H9 (cell line): ENCODE results near the gene RGS6. TPM values are rescaled to one million over a fixed set of nuclear protein-coding genes. Genes with fewer than 3 reads are reported as not detected.

Experiments used
- DNase-seq: peaks from one replicate; pipeline ENCODE4 v3.0.0-alpha.2; 2017
- H2AFZ ChIP-seq: one replicate; pipeline ENCODE4 v1.6.1; 2013; ENCODE audit warnings: mild to moderate bottlenecking, low read length, control low read depth, moderate library complexity
- H2AK5ac ChIP-seq: 2 replicates; pipeline ENCODE4 v1.6.1; 2013; ENCODE audit warnings: low read length, control low read depth, mixed read lengths; ENCODE audit not compliant: insufficient read length
- H2BK120ac ChIP-seq: one replicate; pipeline ENCODE4 v1.6.1; 2013; ENCODE audit warnings: low read depth, mild to moderate bottlenecking, low read length, control low read depth, inconsistent platforms; ENCODE audit not compliant: poor library complexity, severe bottlenecking
- H2BK12ac ChIP-seq: 2 replicates; pipeline ENCODE4 v1.6.1; 2013; ENCODE audit warnings: low read length, control low read depth, mixed read lengths, low read depth; ENCODE audit not compliant: insufficient read length
- H2BK15ac ChIP-seq: 2 replicates; pipeline ENCODE4 v1.6.1; 2013; ENCODE audit warnings: low read depth, low read length, control low read depth
- H2BK20ac ChIP-seq: one replicate; pipeline ENCODE4 v1.6.1; 2013; ENCODE audit warnings: low read depth, mild to moderate bottlenecking, low read length, control low read depth, inconsistent platforms; ENCODE audit not compliant: poor library complexity, severe bottlenecking
- H2BK5ac ChIP-seq: 2 replicates; pipeline ENCODE4 v1.6.1; 2013; ENCODE audit warnings: low read length, control low read depth, mixed read lengths; ENCODE audit not compliant: insufficient read length
- H3K14ac ChIP-seq: 2 replicates; pipeline ENCODE4 v1.6.1; 2013; ENCODE audit warnings: low read length, control low read depth; ENCODE audit not compliant: insufficient read depth
- H3K18ac ChIP-seq: 2 replicates; pipeline ENCODE4 v1.6.1; 2013; ENCODE audit warnings: low read depth, mild to moderate bottlenecking, mixed read lengths, low read length, control low read depth; ENCODE audit not compliant: insufficient read length
- H3K23ac ChIP-seq: 2 replicates; pipeline ENCODE4 v1.6.1; 2013; ENCODE audit warnings: low read length, control low read depth, mixed read lengths, low read depth; ENCODE audit not compliant: insufficient read length
- H3K23me2 ChIP-seq: 2 replicates; pipeline ENCODE4 v1.6.1; 2013; ENCODE audit warnings: low read depth, mild to moderate bottlenecking, mixed read lengths, low read length, control low read depth; ENCODE audit not compliant: insufficient read length, poor library complexity, severe bottlenecking
- H3K27ac ChIP-seq: 2 replicates; pipeline ENCODE4 v1.5.1; 2013; ENCODE audit warnings: low read length, control low read depth, mixed read lengths, low read depth; ENCODE audit not compliant: insufficient read length
- H3K27me3 ChIP-seq: 2 replicates; pipeline ENCODE4 v1.6.1; 2013; ENCODE audit warnings: low read length, control low read depth, inconsistent platforms; ENCODE audit not compliant: insufficient read depth
- H3K4ac ChIP-seq: 2 replicates; pipeline ENCODE4 v1.6.1; 2013; ENCODE audit warnings: low read depth, mild to moderate bottlenecking, control low read depth, inconsistent platforms, low read length, moderate library complexity
- H3K4me1 ChIP-seq: 2 replicates; pipeline ENCODE4 v1.6.1; 2013; ENCODE audit warnings: low read length, control low read depth, inconsistent platforms; ENCODE audit not compliant: insufficient read depth
- H3K4me2 ChIP-seq: 2 replicates; pipeline ENCODE4 v1.6.1; 2013; ENCODE audit warnings: low read length, control low read depth, mixed read lengths; ENCODE audit not compliant: insufficient read length, insufficient read depth
- H3K56ac ChIP-seq: 2 replicates; pipeline ENCODE4 v1.6.1; 2013; ENCODE audit warnings: low read depth, mild to moderate bottlenecking, mixed read lengths, low read length, control low read depth; ENCODE audit not compliant: insufficient read length
- H3K79me1 ChIP-seq: 2 replicates; pipeline ENCODE4 v1.6.1; 2013; ENCODE audit warnings: low read depth, mild to moderate bottlenecking, moderate library complexity, low read length, control low read depth, inconsistent platforms; ENCODE audit not compliant: insufficient read depth, poor library complexity, severe bottlenecking
- H3K79me2 ChIP-seq: 2 replicates; pipeline ENCODE4 v1.6.1; 2013; ENCODE audit warnings: low read length, control low read depth, inconsistent platforms; ENCODE audit not compliant: insufficient read depth
- H3K9ac ChIP-seq: 2 replicates; pipeline ENCODE4 v1.6.1; 2013; ENCODE audit warnings: low read length, control low read depth, mixed read lengths; ENCODE audit not compliant: insufficient read length; ENCODE audit errors: extremely low read depth
- H3K9me3 ChIP-seq: one replicate; pipeline ENCODE4 v1.6.1; 2013; ENCODE audit warnings: low read depth, low read length, inconsistent platforms; ENCODE audit not compliant: control insufficient read depth
- H3T11ph ChIP-seq: one replicate; pipeline ENCODE4 v1.6.1; 2013; ENCODE audit warnings: mild to moderate bottlenecking, low read length, control low read depth, inconsistent platforms
- H4K20me1 ChIP-seq: one replicate; pipeline ENCODE4 v1.6.1; 2013; ENCODE audit not compliant: control insufficient read depth, insufficient read length, insufficient read depth
- H4K5ac ChIP-seq: 2 replicates; pipeline ENCODE4 v1.6.1; 2013; ENCODE audit warnings: low read depth, mild to moderate bottlenecking, mixed read lengths, low read length, control low read depth; ENCODE audit not compliant: insufficient read length
- H4K8ac ChIP-seq: replicated peaks from 2 replicates; pipeline ENCODE4 v1.6.1; 2013; ENCODE audit warnings: low read length, control low read depth, mixed read lengths, low read depth; ENCODE audit not compliant: insufficient read length
- H4K91ac ChIP-seq: 2 replicates; pipeline ENCODE4 v1.6.1; 2013; ENCODE audit warnings: low read depth, mild to moderate bottlenecking, moderate library complexity, mixed read lengths, low read length, control low read depth; ENCODE audit not compliant: insufficient read length
- H3K27ac Mint-ChIP-seq, 3 experiments: 2 replicates in 2 of 3; 3 replicates in 1 of 3; pipeline ENCODE4 v1.8.0; 2020 to 2021; ENCODE audit warnings: mixed read lengths in 3 of 3, mild to moderate bottlenecking in 1 of 3, moderate library complexity in 1 of 3
- H3K27me3 Mint-ChIP-seq: 2 replicates; pipeline ENCODE4 v1.8.0; 2021; ENCODE audit warnings: low read depth, mild to moderate bottlenecking, moderate library complexity, mixed read lengths
- H3K36me3 Mint-ChIP-seq, 3 experiments: 2 replicates in 2 of 3; 3 replicates in 1 of 3; pipeline ENCODE4 v1.8.0; 2020 to 2021; ENCODE audit warnings: low read depth in 3 of 3, mixed read lengths in 3 of 3; ENCODE audit not compliant: insufficient read depth in 1 of 3
- H3K4me1 Mint-ChIP-seq, 2 experiments: 2 replicates each; pipeline ENCODE4 v1.8.0; 2020; ENCODE audit warnings: mixed read lengths in 2 of 2
- H3K4me3 Mint-ChIP-seq, 2 experiments: 2 replicates in 1 of 2; 3 replicates in 1 of 2; pipeline ENCODE4 v1.8.0; 2020 to 2021; ENCODE audit warnings: mild to moderate bottlenecking in 2 of 2, mixed read lengths in 2 of 2, moderate library complexity in 1 of 2
- H3K9me3 Mint-ChIP-seq, 2 experiments: 2 replicates in 1 of 2; 3 replicates in 1 of 2; pipeline ENCODE4 v1.8.0; 2020; ENCODE audit warnings: mild to moderate bottlenecking in 2 of 2, mixed read lengths in 2 of 2, moderate library complexity in 1 of 2
- WGBS: extraction: QIAGEN DNeasy Blood & Tissue Kit; methylation state at CpG from one replicate; pipeline ENCODE4 v1.1.7; 2013; ENCODE audit warnings: missing lambda C conversion rate, low lambda C conversion rate, mixed read lengths; ENCODE audit not compliant: insufficient read length; ENCODE audit errors: extremely low coverage; 5-methylcytosine and 5-hydroxymethylcytosine counted together
- total RNA-seq: library from RNA; stranded (reverse); gene quantifications from 2 replicates; pipeline ENCODE4 v1.2.1, GENCODE V29; 2021
- TF ChIP-seq, protein P1 (sequence below): fragments of 200-600 bp; sonication (generic); conservative IDR thresholded peaks from 3 replicates; pipeline ENCODE4 v1.8.0; 2021; ENCODE audit warnings: antibody characterized with exemption, mild to moderate bottlenecking

Gene RGS6
- total RNA-seq, 1 experiment from 2014 or later, result 3.0 TPM

DNA sequence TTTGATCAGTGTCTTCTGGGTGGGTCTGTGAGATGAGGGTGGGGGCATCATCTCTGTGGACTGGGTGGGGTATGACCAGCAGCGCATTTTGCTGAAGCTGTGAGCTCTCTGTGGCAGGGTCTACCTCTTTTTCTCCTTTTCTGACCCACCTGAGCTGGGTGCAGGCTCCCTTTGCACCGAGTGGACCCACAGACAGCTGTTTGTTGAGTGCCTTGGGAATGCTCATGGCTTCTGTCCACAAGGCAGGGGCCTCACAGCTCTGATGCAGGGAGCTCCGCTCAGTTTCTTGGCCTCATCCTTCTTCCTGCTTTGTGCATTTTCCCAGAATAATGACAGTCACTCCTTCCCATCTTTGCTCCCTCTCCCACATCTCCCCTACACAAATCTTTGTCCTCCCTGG is 581.1 kb downstream of the RGS6 start:
- H4K20me1 ChIP-seq, result no peaks in the 10 kb centered on the region
- no peak overlapping the region for H3T11ph ChIP-seq
- WGBS, result no CpG with 5 or more reads among the region's 3 CpGs
- H4K5ac ChIP-seq, result no peak overlapping the region
- no peak overlapping the region for H2AK5ac ChIP-seq
- no peaks in the 10 kb centered on the region for H3K9me3 ChIP-seq
- no peak overlapping the region for H3K56ac ChIP-seq
- no peak overlapping the region for H3K27ac ChIP-seq
- H2AFZ ChIP-seq, result no peak overlapping the region
- no peak overlapping the region for H2BK12ac ChIP-seq
- H3K36me3 Mint-ChIP-seq, result no peaks in the 10 kb centered on the region
- H4K8ac ChIP-seq, result no peak overlapping the region
- no peaks in the 10 kb centered on the region; the same call in none of the 2 replicates for H3K27me3 Mint-ChIP-seq
- DNase-seq, result no peak
- no peaks in the 10 kb centered on the region for H3K79me1 ChIP-seq
- peaks cover 0 to 4% of the 10 kb centered on the region in 2 experiments; a peak in 3 of 4 replicates for H3K4me1 Mint-ChIP-seq
- no peaks in the 10 kb centered on the region for H3K27me3 ChIP-seq
- no peak overlapping the region for H3K9ac ChIP-seq
- no peaks in the 10 kb centered on the region for H3K23me2 ChIP-seq
- no peak overlapping the region for H3K18ac ChIP-seq
- H3K23ac ChIP-seq, result no peak overlapping the region
- no peak overlapping the region for H2BK120ac ChIP-seq
- no peak overlapping the region for H3K4ac ChIP-seq
- TF ChIP-seq, protein P1, sequence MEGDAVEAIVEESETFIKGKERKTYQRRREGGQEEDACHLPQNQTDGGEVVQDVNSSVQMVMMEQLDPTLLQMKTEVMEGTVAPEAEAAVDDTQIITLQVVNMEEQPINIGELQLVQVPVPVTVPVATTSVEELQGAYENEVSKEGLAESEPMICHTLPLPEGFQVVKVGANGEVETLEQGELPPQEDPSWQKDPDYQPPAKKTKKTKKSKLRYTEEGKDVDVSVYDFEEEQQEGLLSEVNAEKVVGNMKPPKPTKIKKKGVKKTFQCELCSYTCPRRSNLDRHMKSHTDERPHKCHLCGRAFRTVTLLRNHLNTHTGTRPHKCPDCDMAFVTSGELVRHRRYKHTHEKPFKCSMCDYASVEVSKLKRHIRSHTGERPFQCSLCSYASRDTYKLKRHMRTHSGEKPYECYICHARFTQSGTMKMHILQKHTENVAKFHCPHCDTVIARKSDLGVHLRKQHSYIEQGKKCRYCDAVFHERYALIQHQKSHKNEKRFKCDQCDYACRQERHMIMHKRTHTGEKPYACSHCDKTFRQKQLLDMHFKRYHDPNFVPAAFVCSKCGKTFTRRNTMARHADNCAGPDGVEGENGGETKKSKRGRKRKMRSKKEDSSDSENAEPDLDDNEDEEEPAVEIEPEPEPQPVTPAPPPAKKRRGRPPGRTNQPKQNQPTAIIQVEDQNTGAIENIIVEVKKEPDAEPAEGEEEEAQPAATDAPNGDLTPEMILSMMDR, result no peak
- H2BK20ac ChIP-seq, result no peak overlapping the region
- H3K9me3 Mint-ChIP-seq, result no peaks in the 10 kb centered on the region
- H2BK15ac ChIP-seq, result no peak overlapping the region
- H3K4me3 Mint-ChIP-seq, result no peak overlapping the region
- H4K91ac ChIP-seq, result no peak overlapping the region
- no peak overlapping the region for H2BK5ac ChIP-seq
- H3K79me2 ChIP-seq, result no peaks in the 10 kb centered on the region
- no peak overlapping the region for H3K14ac ChIP-seq
- H3K4me1 ChIP-seq, result no peaks in the 10 kb centered on the region
- H3K27ac Mint-ChIP-seq, result peak overlapping the region in 1 of 3 experiments; percentile 15; a peak in 1 of 7 replicates
- no peak overlapping the region for H3K4me2 ChIP-seq
